WERI-Rb-1 (cell line): ENCODE measurements around the gene EFCAB14.
A peak's percentile ranks its signal among the peaks of the same experiment; 100 is the strongest.

Source experiments
- DNase-seq: peaks from one replicate; pipeline ENCODE4 v3.0.0-alpha.2; 2020
- H3K27ac ChIP-seq: fragments of 250-450 bp; sonication (Bioruptor Pico); 2 replicates; pipeline ENCODE4 v1.5.1; 2020; ENCODE audit warnings: mild to moderate bottlenecking, moderate library complexity
- H3K27me3 ChIP-seq: fragments of 250-450 bp; sonication (Bioruptor Pico); 2 replicates; pipeline ENCODE4 v1.5.1; 2021; ENCODE audit warnings: mild to moderate bottlenecking, low read depth, moderate library complexity; ENCODE audit not compliant: insufficient read depth, severe bottlenecking
- H3K36me3 ChIP-seq: fragments of 250-450 bp; sonication (Bioruptor Pico); 2 replicates; pipeline ENCODE4 v1.5.1; 2020; ENCODE audit warnings: mild to moderate bottlenecking, moderate library complexity
- H3K4me3 ChIP-seq: 2 replicates; pipeline ENCODE4 v1.5.1; 2011; ENCODE audit warnings: low read depth, mild to moderate bottlenecking, control low read depth, low read length
- H3K9me3 ChIP-seq: fragments of 250-450 bp; sonication (Bioruptor Pico); 2 replicates; pipeline ENCODE4 v1.5.1; 2021; ENCODE audit warnings: mild to moderate bottlenecking, moderate library complexity; ENCODE audit not compliant: severe bottlenecking
- TF ChIP-seq, protein P1 (sequence below): IDR thresholded peaks from 2 replicates; pipeline ENCODE4 v1.5.1; 2011; ENCODE audit warnings: low read depth, mild to moderate bottlenecking, control low read depth, inconsistent platforms, low read length

The EFCAB14 gene

DNA sequence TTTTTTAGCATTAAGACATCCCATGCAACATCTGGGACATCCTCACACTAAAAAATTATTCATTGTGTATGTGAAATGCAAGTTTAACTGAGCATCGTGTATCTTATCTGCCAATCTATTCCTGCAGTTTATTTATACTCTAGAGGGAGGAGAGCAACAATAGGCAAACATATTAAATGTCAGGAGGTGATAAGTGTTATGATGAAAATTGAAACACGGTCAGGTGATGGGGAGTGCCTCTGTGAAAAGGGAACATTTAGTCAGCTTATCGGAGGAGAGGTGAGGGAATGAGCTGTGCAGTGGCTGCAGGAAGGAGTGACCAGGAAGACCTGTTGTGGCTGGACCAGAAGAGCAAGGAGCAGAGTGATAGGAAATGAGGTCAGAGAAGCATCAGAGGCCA, 775 bp upstream of the EFCAB14 start:
- no peak overlapping the region for H3K27ac ChIP-seq

DNA sequence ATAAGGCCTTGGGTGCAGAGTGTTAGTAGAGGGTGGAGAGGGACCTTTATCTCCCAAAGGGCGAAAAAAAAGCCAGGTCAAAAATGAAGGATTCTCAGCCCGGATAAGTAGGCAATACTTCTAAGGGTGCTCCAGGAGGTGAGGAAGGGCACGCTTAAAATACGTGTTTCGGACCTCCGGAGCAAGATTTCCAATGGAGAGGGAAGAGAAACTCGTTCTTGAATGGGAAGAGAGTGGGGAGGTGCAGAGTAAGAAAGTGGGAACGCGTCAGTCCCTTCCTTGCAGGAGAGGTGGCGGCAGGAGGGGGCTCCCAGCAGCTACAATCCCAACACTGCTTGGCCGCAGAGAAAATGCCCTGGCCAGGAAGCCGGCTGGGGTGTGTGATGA, 581 bp downstream of the EFCAB14 start:
- Histone ChIP-seq H3K27me3 (no peaks in the 10 kb centered on the region), H3K36me3 (peaks cover 27% of the 10 kb centered on the region), H3K9me3 (no peaks in the 10 kb centered on the region), H3K27ac (peak overlapping the region; percentile 63), H3K4me3 (peak overlapping the region; percentile 78)
- TF ChIP-seq, protein P1, sequence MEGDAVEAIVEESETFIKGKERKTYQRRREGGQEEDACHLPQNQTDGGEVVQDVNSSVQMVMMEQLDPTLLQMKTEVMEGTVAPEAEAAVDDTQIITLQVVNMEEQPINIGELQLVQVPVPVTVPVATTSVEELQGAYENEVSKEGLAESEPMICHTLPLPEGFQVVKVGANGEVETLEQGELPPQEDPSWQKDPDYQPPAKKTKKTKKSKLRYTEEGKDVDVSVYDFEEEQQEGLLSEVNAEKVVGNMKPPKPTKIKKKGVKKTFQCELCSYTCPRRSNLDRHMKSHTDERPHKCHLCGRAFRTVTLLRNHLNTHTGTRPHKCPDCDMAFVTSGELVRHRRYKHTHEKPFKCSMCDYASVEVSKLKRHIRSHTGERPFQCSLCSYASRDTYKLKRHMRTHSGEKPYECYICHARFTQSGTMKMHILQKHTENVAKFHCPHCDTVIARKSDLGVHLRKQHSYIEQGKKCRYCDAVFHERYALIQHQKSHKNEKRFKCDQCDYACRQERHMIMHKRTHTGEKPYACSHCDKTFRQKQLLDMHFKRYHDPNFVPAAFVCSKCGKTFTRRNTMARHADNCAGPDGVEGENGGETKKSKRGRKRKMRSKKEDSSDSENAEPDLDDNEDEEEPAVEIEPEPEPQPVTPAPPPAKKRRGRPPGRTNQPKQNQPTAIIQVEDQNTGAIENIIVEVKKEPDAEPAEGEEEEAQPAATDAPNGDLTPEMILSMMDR: no peak
- DNase-seq: no peak

More for the DNA sequence above, 775 bp upstream of the EFCAB14 start:
- Histone ChIP-seq H3K4me3 (peak overlapping the region; percentile 78), H3K27me3 (no peaks in the 10 kb centered on the region), H3K9me3 (no peaks in the 10 kb centered on the region), H3K36me3 (peaks cover 19% of the 10 kb centered on the region)
- TF ChIP-seq, protein P1: no peak
- no peak for DNase-seq

DNA sequence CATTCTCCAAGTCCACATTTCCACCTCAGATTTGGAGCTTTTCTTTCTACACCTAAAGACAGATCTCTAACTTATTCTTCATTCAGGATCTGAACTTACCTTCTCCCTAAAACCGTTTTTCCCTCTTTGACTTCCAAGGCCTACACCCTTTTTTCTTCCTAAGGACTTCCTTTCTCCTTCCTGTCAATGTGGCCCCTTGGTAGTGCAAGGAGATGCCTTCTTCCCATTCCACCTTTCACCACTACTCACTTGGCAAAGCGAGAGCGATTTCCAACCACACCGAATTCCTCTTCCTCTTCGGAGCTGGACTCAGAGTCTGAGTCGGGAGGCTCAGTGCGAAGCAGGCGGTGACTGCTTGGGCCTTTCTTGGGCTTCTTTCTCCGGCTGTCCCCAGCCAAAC, 1.3 kb downstream of the EFCAB14 start:
- H3K9me3 ChIP-seq: no peaks in the 10 kb centered on the region
- peaks cover 32% of the 10 kb centered on the region for H3K36me3 ChIP-seq
- no peak for DNase-seq
- no peaks in the 10 kb centered on the region for H3K27me3 ChIP-seq
- H3K4me3 ChIP-seq: no peak overlapping the region; the same call in 1 of the 2 replicates
- TF ChIP-seq, protein P1: no peak
- H3K27ac ChIP-seq: no peak overlapping the region

DNA sequence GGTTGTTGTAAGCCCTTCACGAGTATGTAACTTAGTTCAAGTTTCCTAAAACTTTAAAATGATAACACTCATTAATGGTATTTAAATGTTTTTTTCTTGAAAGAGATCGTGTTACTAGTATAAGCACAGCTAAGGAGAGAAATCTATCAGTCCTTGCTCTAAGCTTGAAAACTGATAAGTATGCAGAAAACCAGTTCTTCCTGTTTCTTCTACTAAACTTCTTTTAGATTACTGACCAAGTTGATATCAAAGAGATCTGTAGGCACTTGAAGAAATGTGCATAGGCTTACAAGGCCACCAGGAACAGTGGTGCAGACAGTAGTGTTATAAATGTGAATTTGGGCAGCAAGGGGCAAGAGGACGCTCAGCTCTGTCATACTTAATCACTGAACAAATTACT, 3.9 kb downstream of the EFCAB14 start:
- DNase-seq: no peak
- TF ChIP-seq, protein P1: no peak
- H3K9me3 ChIP-seq: no peaks in the 10 kb centered on the region
- no peak overlapping the region for H3K27ac ChIP-seq
- no peak overlapping the region for H3K4me3 ChIP-seq
- no peaks in the 10 kb centered on the region for H3K27me3 ChIP-seq
- peaks cover 39% of the 10 kb centered on the region for H3K36me3 ChIP-seq

DNA sequence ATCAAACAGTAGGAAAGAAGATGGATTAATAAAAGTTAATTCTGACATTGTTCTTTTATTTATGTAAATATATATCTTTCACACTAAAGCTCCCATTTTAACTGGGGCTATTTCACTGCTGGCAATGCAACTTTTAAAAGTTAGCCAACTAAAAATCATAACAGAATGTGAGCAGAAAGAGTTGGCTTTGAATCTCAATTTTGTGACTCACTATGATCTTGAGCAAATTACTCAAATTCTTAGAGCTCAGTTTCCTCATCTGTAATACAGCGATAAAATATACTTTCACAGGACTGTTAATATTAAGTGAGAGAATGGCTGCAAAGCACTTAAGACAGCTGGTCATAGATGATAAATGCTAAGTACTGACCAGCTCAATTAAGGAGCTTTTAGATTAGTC, 10.8 kb downstream of the EFCAB14 start:
- DNase-seq: no peak
- no peaks in the 10 kb centered on the region for H3K27me3 ChIP-seq
- TF ChIP-seq, protein P1: no peak
- H3K9me3 ChIP-seq: no peaks in the 10 kb centered on the region
- no peak overlapping the region for H3K27ac ChIP-seq
- peaks cover 44% of the 10 kb centered on the region for H3K36me3 ChIP-seq
- H3K4me3 ChIP-seq: no peak overlapping the region

DNA sequence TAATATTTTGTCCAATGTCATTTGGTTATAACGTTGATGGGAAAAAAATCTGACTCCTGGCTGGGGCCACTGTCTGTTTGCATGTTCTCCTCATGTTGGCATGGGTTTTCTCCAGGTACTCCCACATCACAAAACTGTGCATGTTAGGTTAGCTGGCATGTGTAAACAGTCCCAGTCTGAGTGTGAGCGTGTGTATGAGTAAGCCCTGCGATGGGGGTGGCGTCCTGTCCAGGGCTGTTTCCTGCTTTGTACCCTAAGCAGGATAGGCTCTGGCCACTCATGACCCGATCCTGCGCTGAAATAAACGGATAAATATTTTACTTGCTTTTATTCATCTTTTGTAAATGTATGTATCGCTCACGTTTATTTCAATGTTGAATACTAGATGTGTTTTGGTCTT, 13.5 kb downstream of the EFCAB14 start:
- no peak for DNase-seq
- Histone ChIP-seq H3K27ac (no peak overlapping the region), H3K9me3 (no peaks in the 10 kb centered on the region), H3K36me3 (peaks cover 44% of the 10 kb centered on the region), H3K27me3 (no peaks in the 10 kb centered on the region), H3K4me3 (no peak overlapping the region)
- TF ChIP-seq, protein P1: no peak
